Suprapubic skin (tissue), 4 donors: ENCODE data around the gene KCTD17. TPM values are rescaled to one million over a fixed set of nuclear protein-coding genes. Genes with fewer than 3 reads are reported as not detected.

ENCODE experiments used
- DNase-seq, 2 donors: peaks; one replicate each; pipeline ENCODE4 v3.0.0-alpha.2; 2019; ENCODE audit warnings: low spot score in 2 of 2
- H3K27ac ChIP-seq: fragments of 200-600 bp; sonication (generic); one replicate; pipeline ENCODE4 v1.5.1; 2019
- H3K27me3 ChIP-seq: fragments of 200-600 bp; sonication (generic); one replicate; pipeline ENCODE4 v1.5.1; 2019
- H3K36me3 ChIP-seq: fragments of 200-600 bp; sonication (generic); one replicate; pipeline ENCODE4 v1.5.1; 2019
- H3K4me1 ChIP-seq: fragments of 200-600 bp; sonication (generic); one replicate; pipeline ENCODE4 v1.5.1; 2019
- H3K4me3 ChIP-seq: fragments of 200-600 bp; sonication (generic); one replicate; pipeline ENCODE4 v1.5.1; 2019; ENCODE audit warnings: mild to moderate bottlenecking
- H3K9me3 ChIP-seq: fragments of 200-600 bp; sonication (generic); one replicate; pipeline ENCODE4 v1.5.1; 2019
- EP300 ChIP-seq: sonication (generic); formaldehyde crosslinking; IDR thresholded peaks from one replicate; pipeline ENCODE4 v1.6.1; 2017; ENCODE audit warnings: antibody characterized with exemption
- POLR2A ChIP-seq, 2 donors: fragments of 450-650 bp; IDR thresholded peaks; one replicate each; pipeline ENCODE4 v1.6.1; 2017; ENCODE audit warnings: antibody characterized with exemption in 2 of 2, mild to moderate bottlenecking in 2 of 2, moderate library complexity in 2 of 2
- POLR2AphosphoS5 ChIP-seq, 3 donors: sonication (generic); formaldehyde crosslinking; IDR thresholded peaks; one replicate each; pipeline ENCODE4 v1.6.1; 2017; ENCODE audit warnings: antibody characterized with exemption in 3 of 3
- WGBS: methylation state at CpG from one replicate; pipeline ENCODE4 v1.1.5; 2018; 5-methylcytosine and 5-hydroxymethylcytosine counted together
- total RNA-seq, 4 donors: library from RNA; depleted of rRNA; stranded (reverse); fragments of >200 nt; gene quantifications; one replicate each; pipeline ENCODE4 v1.1.0, GENCODE V29; 2016
- TF ChIP-seq, protein P1 (sequence below), 2 donors: fragments of 200-600 bp in 1 of 2; fragments of 450-650 bp in 1 of 2; sonication (generic) in 1 of 2; IDR thresholded peaks; one replicate each; pipeline ENCODE4 v1.5.1; 2016 to 2019; ENCODE audit warnings: antibody characterized with exemption in 2 of 2, mild to moderate bottlenecking in 1 of 2, moderate library complexity in 1 of 2

KCTD17 gene
- total RNA-seq, 4 donors from 2014 or later: 25.0 to 67.0 (median 35.7) TPM

GRCh38 chr22:37037669-37038068, 13.9 kb upstream of the KCTD17 start:
- Histone ChIP-seq H3K27me3 (peaks cover 9% of the 10 kb centered on the region), H3K36me3 (no peaks in the 10 kb centered on the region), H3K27ac (no peak overlapping the region), H3K4me3 (no peak overlapping the region), H3K9me3 (no peaks in the 10 kb centered on the region), H3K4me1 (peaks cover 11% of the 10 kb centered on the region)
- no peak for DNase-seq
- TF ChIP-seq POLR2A (IDR thresholded peaks at IDR 0.05) (no peak), POLR2AphosphoS5 (IDR thresholded peaks at IDR 0.05) (no peak), EP300 (no peak)
- TF ChIP-seq, protein P1, sequence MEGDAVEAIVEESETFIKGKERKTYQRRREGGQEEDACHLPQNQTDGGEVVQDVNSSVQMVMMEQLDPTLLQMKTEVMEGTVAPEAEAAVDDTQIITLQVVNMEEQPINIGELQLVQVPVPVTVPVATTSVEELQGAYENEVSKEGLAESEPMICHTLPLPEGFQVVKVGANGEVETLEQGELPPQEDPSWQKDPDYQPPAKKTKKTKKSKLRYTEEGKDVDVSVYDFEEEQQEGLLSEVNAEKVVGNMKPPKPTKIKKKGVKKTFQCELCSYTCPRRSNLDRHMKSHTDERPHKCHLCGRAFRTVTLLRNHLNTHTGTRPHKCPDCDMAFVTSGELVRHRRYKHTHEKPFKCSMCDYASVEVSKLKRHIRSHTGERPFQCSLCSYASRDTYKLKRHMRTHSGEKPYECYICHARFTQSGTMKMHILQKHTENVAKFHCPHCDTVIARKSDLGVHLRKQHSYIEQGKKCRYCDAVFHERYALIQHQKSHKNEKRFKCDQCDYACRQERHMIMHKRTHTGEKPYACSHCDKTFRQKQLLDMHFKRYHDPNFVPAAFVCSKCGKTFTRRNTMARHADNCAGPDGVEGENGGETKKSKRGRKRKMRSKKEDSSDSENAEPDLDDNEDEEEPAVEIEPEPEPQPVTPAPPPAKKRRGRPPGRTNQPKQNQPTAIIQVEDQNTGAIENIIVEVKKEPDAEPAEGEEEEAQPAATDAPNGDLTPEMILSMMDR (IDR thresholded peaks at IDR 0.05): no peak
- WGBS: 61% methylated on average over 14 of the region's 14 CpGs

- TF ChIP-seq POLR2A (IDR thresholded peaks at IDR 0.05) (no peak), EP300 (no peak), POLR2AphosphoS5 (IDR thresholded peaks at IDR 0.05) (no peak)
- TF ChIP-seq, protein P1 (IDR thresholded peaks at IDR 0.05): no peak
- no peaks in the 10 kb centered on the region for H3K36me3 ChIP-seq
- no peak overlapping the region for H3K27ac ChIP-seq
- H3K4me3 ChIP-seq: no peak overlapping the region
- no peaks in the 10 kb centered on the region for H3K9me3 ChIP-seq
- 79% methylated on average over 2 of the region's 2 CpGs for WGBS
- H3K4me1 ChIP-seq: peaks cover 13% of the 10 kb centered on the region
- DNase-seq: no peak
- H3K27me3 ChIP-seq: peaks cover 12% of the 10 kb centered on the region
Observed at GRCh38 chr22:37039466-37039865, 12.1 kb upstream of the KCTD17 start.

DNA sequence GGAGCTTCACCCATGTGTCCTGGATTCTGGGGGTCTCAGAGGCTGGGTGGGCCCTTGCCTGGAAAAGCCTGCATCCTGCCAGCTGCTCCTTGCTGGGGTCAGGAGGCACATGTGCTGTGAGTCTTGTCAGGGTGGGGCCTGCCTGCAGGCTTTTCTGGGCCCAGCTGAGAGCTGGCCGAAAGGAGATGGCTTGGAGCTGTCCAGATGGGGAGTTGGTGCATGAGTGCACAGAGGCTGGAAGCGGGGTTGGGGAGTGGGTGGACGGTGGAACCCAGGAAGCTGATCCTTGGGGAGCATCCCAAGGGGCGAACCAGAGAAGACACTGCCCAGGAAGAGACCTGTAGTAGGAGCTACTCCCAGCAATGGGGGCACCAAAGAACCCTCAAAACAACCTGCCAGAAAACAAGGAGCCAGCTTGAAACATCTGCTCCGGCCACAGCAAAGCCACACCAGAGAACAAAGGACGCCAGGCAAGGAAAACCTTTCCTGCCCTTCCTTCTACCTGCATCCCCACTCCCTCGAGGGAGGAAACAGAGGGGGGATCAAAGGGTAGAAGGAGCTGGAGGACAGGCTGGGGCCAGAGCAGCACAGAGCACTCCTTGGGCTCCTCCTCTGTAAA, 8.2 kb upstream of the KCTD17 start:
- WGBS: 64% methylated on average over 7 of the region's 7 CpGs
- TF ChIP-seq, protein P1 (IDR thresholded peaks at IDR 0.05): no peak
- no peak for TF ChIP-seq POLR2AphosphoS5 (IDR thresholded peaks at IDR 0.05)
- TF ChIP-seq POLR2A (IDR thresholded peaks at IDR 0.05): no peak
- no peak for TF ChIP-seq EP300
- no peaks in the 10 kb centered on the region for H3K9me3 ChIP-seq

DNA sequence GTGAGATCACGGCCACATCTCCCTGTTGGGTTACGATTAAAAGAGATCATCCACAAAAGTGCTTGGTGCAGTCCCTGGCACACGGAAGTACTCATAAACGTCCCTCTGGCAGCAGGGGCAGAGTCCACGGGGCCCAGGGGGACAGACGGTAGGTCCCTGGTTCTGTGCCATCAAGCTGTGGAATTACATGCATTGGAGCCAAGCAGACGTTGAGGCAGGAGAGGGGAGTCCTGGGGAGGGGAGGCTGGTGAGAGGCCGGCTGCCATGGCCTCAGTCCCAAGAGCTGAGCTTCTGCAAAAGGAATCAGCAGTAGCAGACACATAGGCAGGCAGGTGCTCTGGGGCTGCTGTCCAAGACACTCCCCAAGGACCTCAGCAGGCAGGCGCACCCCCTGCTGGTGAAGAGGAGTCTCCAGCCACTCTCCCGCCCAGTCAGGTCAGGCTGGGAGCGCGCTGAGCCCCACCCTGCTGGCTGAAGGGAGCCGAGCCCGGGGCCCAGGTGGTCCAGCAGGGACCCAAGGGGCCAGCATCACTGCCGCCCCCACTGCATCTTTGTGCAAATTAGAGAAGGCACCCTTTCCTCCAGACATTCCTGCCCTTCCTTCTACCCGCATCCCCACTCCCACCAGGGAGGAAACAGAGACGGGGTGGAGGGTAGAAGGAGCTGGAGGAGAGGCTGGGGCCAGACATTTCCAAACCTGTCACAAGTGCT, 7.6 kb upstream of the KCTD17 start:
- Histone ChIP-seq H3K4me1 (peaks cover 13% of the 10 kb centered on the region), H3K4me3 (no peak overlapping the region), H3K27ac (no peak overlapping the region), H3K36me3 (no peaks in the 10 kb centered on the region), H3K27me3 (peaks cover 3% of the 10 kb centered on the region), H3K9me3 (no peaks in the 10 kb centered on the region)
- WGBS: 28% methylated on average over 17 of the region's 17 CpGs
- no peak for DNase-seq
- TF ChIP-seq, protein P1 (IDR thresholded peaks at IDR 0.05): peak; percentile 24 to 71
- no peak for TF ChIP-seq EP300

More for the DNA sequence above, 8.2 kb upstream of the KCTD17 start:
- H3K36me3 ChIP-seq: no peaks in the 10 kb centered on the region
- no peak overlapping the region for H3K4me3 ChIP-seq
- H3K27ac ChIP-seq: no peak overlapping the region
- H3K27me3 ChIP-seq: peaks cover 3% of the 10 kb centered on the region
- H3K4me1 ChIP-seq: peaks cover 13% of the 10 kb centered on the region
- DNase-seq: no peak
